Endothelial cell of umbilical vein (primary cell): Measurements from ENCODE around the gene GMPR2. TPM values are rescaled to one million over a fixed set of nuclear protein-coding genes. Genes with fewer than 3 reads are reported as not detected.

ENCODE experiments used
- BruUV-seq: library from RNA; stranded (reverse); fragments of 400-500 nt; replicated peaks from 2 replicates; lab custom pipeline; 2021; lab: Mats Ljungman, UMichigan
- CTCF ChIA-PET: fragments of 300-600, 350-600 bp; sonication (Branson Sonifier 250); formaldehyde crosslinking; loops from one replicate; lab custom pipeline; 2021; ENCODE audit warnings: antibody characterized with exemption, inconsistent platforms; lab: Charles Lee
- POLR2A ChIA-PET: fragments of 300-600, 350-600 bp; sonication (Branson Sonifier 250); formaldehyde crosslinking; loops from one replicate; lab custom pipeline; 2021; ENCODE audit warnings: antibody characterized with exemption, inconsistent platforms; lab: Charles Lee
- DNase-seq: peaks from one replicate; pipeline ENCODE4 v3.0.0-alpha.2; 2011; ENCODE audit warnings: low read depth, low spot score
- FAIRE-seq: peaks from 2 replicates; lab custom pipeline; 2011; peaks lifted over from hg19 to GRCh38; lab: Jason Lieb, UNC
- H2AFZ ChIP-seq: 2 replicates; pipeline ENCODE4 v1.6.0; 2012; ENCODE audit warnings: low read depth, low read length, control low read depth, inconsistent platforms
- H3K27ac ChIP-seq: 2 replicates; pipeline ENCODE4 v1.5.1; 2011; ENCODE audit warnings: low read depth, mild to moderate bottlenecking, control low read depth, low read length, moderate library complexity; ENCODE audit not compliant: insufficient read depth
- H3K27me3 ChIP-seq, 2 experiments: 2 replicates each; pipeline versions ENCODE4 v1.6.0 to v1.6.1; 2011; ENCODE audit warnings: low read length in 2 of 2, mixed read lengths in 1 of 2; ENCODE audit not compliant: control insufficient read depth in 2 of 2, insufficient read depth in 2 of 2
- H3K36me3 ChIP-seq, 2 experiments: 2 replicates in 1 of 2; 3 replicates in 1 of 2; pipeline ENCODE4 v1.5.1; 2011; ENCODE audit warnings: low read length in 2 of 2, mild to moderate bottlenecking in 1 of 2, moderate library complexity in 1 of 2; ENCODE audit not compliant: control insufficient read depth in 2 of 2, insufficient read depth in 2 of 2; ENCODE audit errors: extremely low read depth in 1 of 2
- H3K4me1 ChIP-seq: 3 replicates; pipeline ENCODE4 v1.5.1; 2011; ENCODE audit warnings: mild to moderate bottlenecking, low read length; ENCODE audit not compliant: control insufficient read depth, insufficient read depth; ENCODE audit errors: extremely low read depth
- H3K4me2 ChIP-seq: 2 replicates; pipeline ENCODE4 v1.6.1; 2011; ENCODE audit warnings: low read length, control low read depth, mixed read lengths; ENCODE audit not compliant: insufficient read depth
- H3K4me3 ChIP-seq, 3 experiments: fragments of 200-600 bp in 1 of 3; sonication (generic), shearing (Covaris generic) in 1 of 3; replicated peaks in 1 of 3; 2 replicates each; pipeline ENCODE4 v1.5.1; 2011 to 2016; ENCODE audit warnings: control low read depth in 3 of 3, low read length in 3 of 3, mild to moderate bottlenecking in 2 of 3, inconsistent platforms in 1 of 3, low read depth in 1 of 3, moderate library complexity in 1 of 3; ENCODE audit not compliant: insufficient read depth in 1 of 3
- H3K79me2 ChIP-seq: 2 replicates; pipeline ENCODE4 v1.6.0; 2012; ENCODE audit warnings: low read length, inconsistent platforms; ENCODE audit not compliant: control insufficient read depth, insufficient read depth
- H3K9ac ChIP-seq: replicated peaks from 2 replicates; pipeline ENCODE3; 2011; ENCODE audit warnings: low read length, control low read depth; ENCODE audit not compliant: insufficient read depth; ENCODE audit errors: extremely low read depth
- H3K9me1 ChIP-seq: replicated peaks from 3 replicates; pipeline ENCODE4 v1.6.0; 2011; ENCODE audit warnings: mild to moderate bottlenecking, low read length; ENCODE audit not compliant: control insufficient read depth, insufficient read depth; ENCODE audit errors: extremely low read depth
- H3K9me3 ChIP-seq: replicated peaks from 2 replicates; pipeline ENCODE4 v1.5.1; 2012; ENCODE audit warnings: low read length, inconsistent platforms; ENCODE audit not compliant: control insufficient read depth, insufficient read depth
- H4K20me1 ChIP-seq: replicated peaks from 2 replicates; pipeline ENCODE3; 2011; ENCODE audit warnings: mild to moderate bottlenecking, low read length; ENCODE audit not compliant: control insufficient read depth, insufficient read depth; ENCODE audit errors: extremely low read depth
- EZH2 ChIP-seq: IDR thresholded peaks from 2 replicates; pipeline ENCODE4 v1.6.1; 2012; ENCODE audit warnings: borderline replicate concordance, low read depth, mild to moderate bottlenecking, moderate library complexity, low read length, inconsistent platforms; ENCODE audit not compliant: severe bottlenecking
- FOS ChIP-seq: IDR thresholded peaks from 2 replicates; pipeline ENCODE4 v1.6.1; 2011; ENCODE audit warnings: mild to moderate bottlenecking, low read length, moderate library complexity, borderline replicate concordance; ENCODE audit not compliant: insufficient read depth
- GATA2 ChIP-seq: IDR thresholded peaks from 2 replicates; pipeline ENCODE4 v1.7.0; 2011; ENCODE audit warnings: low read depth, mild to moderate bottlenecking, moderate library complexity, mixed read lengths, low read length; ENCODE audit not compliant: insufficient read length, insufficient read depth
- JUN ChIP-seq: IDR thresholded peaks from 2 replicates; pipeline ENCODE4 v1.6.1; 2011; ENCODE audit warnings: borderline replicate concordance, low read depth; ENCODE audit not compliant: insufficient read length, insufficient read depth
- MAX ChIP-seq: IDR thresholded peaks from 2 replicates; pipeline ENCODE4 v1.6.1; 2011; ENCODE audit not compliant: insufficient read depth, insufficient read length
- MYC ChIP-seq: IDR thresholded peaks from one replicate; pipeline ENCODE4 v1.6.1; 2011; ENCODE audit warnings: mild to moderate bottlenecking, low read depth, low read length
- POLR2A ChIP-seq: IDR thresholded peaks from 2 replicates; pipeline ENCODE4 v1.6.1; 2012; ENCODE audit warnings: low read depth, mild to moderate bottlenecking, control low read depth, low read length
- POLR2AphosphoS5 ChIP-seq: IDR thresholded peaks from 2 replicates; pipeline ENCODE4 v1.6.1; 2012; ENCODE audit warnings: low read depth, mild to moderate bottlenecking, control low read depth, low read length, moderate library complexity; ENCODE audit not compliant: insufficient read depth
- dilution Hi-C: fragments of 300-500 bp; cut with MboI; formaldehyde crosslinking; loops from one replicate; pipeline ENCODE4 v1.15.0; 2019; ENCODE audit warnings: low sequenced_read_pairs; ENCODE audit not compliant: extremely low pct_ligation_motif_present
- intact Hi-C: fragments of 100-400 bp; cut with micrococcal nuclease; formaldehyde crosslinking; loops from one replicate; pipeline ENCODE4 v1.10.0; 2022
- polyA plus RNA-seq, 4 experiments: library from polyadenylated mRNA; depleted of rRNA in 3 of 4; stranded (reverse) in 3 of 4; unstranded in 1 of 4; fragments of >200 nt; gene quantifications; 2 replicates each; pipeline versions ENCODE4 v1.2.1 to v1.2.3, GENCODE V29; 2011 to 2012; ENCODE audit warnings: missing spikeins in 1 of 4
- total RNA-seq: library from RNA; stranded (reverse); gene quantifications from 2 replicates; pipeline ENCODE4 v1.2.3, GENCODE V29; 2021
- TF ChIP-seq, protein P1 (sequence below), 2 donors: IDR thresholded peaks; 1 replicate in 1 of 2; 2 replicates in 1 of 2; pipeline ENCODE4 v1.5.1; 2011; ENCODE audit warnings: low read length in 2 of 2, mild to moderate bottlenecking in 2 of 2, moderate library complexity in 2 of 2, control low read depth in 1 of 2, inconsistent platforms in 1 of 2, low read depth in 1 of 2; ENCODE audit not compliant: insufficient read depth in 1 of 2; ENCODE audit errors: extremely low read depth in 1 of 2

GMPR2 gene
- total and polyA plus RNA-seq, 2 donors (not counting 3 experiments of a cell fraction or from before 2014, with no cell fraction given): 58.1 to 61.8 TPM

DNA sequence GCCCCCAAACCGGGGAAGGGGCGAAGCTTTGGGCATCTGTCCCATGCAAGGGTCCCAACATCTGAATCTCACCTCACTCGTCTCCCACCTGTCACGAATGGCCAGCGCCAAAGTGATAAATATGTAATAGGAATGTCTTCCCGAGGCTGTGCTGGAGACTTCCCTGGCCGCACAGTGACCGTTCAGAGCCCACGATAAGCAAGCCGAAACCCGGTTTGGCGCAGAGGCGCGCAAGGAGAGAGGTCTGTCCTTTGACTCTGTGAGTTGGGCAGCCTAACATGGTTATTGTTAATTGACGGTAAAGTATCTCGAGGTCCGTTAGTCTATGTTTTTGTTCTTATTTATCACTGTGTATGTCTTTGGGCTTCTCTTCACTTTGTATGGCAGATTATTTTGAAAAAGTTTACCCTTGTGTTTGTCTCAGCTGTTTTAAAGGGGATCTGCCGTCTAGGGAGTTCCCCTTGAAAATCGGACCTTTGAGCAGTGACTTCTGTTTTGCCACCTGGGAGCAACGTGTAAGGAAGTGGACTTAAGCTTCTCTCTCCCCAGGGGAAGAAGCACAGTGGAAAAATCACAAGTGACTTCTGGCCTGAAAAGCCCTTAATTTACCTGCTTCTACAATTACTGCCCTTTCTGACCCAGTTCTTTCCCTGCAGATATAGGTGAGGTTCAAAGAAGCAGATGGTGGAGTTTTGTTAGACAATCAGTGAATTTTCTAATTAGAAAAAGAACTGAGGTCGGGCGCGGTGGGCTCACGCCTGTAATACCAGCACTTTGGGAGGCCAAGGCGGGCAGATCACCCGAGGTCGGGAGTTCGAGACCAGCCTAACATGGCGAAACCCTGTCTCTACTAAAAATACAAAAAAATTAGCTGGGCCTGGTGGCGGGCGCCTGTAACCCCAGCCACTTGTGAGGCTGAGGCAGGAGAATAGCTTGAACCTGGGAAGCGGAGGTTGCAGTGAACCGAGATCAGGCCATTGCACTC, 36.4 kb upstream of the GMPR2 start:
- TF ChIP-seq POLR2A (no peak), MYC (no peak), JUN (no peak), GATA2 (no peak), POLR2AphosphoS5 (no peak), MAX (no peak), FOS (no peak), EZH2 (no peak)
- TF ChIP-seq, protein P1, sequence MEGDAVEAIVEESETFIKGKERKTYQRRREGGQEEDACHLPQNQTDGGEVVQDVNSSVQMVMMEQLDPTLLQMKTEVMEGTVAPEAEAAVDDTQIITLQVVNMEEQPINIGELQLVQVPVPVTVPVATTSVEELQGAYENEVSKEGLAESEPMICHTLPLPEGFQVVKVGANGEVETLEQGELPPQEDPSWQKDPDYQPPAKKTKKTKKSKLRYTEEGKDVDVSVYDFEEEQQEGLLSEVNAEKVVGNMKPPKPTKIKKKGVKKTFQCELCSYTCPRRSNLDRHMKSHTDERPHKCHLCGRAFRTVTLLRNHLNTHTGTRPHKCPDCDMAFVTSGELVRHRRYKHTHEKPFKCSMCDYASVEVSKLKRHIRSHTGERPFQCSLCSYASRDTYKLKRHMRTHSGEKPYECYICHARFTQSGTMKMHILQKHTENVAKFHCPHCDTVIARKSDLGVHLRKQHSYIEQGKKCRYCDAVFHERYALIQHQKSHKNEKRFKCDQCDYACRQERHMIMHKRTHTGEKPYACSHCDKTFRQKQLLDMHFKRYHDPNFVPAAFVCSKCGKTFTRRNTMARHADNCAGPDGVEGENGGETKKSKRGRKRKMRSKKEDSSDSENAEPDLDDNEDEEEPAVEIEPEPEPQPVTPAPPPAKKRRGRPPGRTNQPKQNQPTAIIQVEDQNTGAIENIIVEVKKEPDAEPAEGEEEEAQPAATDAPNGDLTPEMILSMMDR (IDR thresholded peaks at IDR 0.05; ENCODE audit: extremely low read depth in 1 of 2, insufficient read depth in 1 of 2, low read depth in 1 of 2, low read length in 2 of 2): no peak
- CTCF ChIA-PET: interaction anchor here (1.0 to 3.9 kb wide), 11 partner anchors 13 to 236 kb away, joined by 3 to 19 read pairs (median 6); partner anchors contain the start of genes CHMP4A, CIDEB, IRF9 and LTB4R
- POLR2A ChIA-PET: interaction anchor here (0.7 to 1.8 kb wide), 7 partner anchors 9 to 552 kb away, joined by 3 to 14 read pairs (median 5); partner anchors contain the start of genes CHMP4A, PSME2, RNF31 and TINF2
- intact Hi-C loops (loop anchor here (1.0 kb wide), 1 partner anchor 46 kb away; the partner anchor contains the start of gene TINF2), dilution Hi-C loops (no loop called here)
- peak overlapping the region; percentile 94 for H3K9ac ChIP-seq
- H3K4me1 ChIP-seq: peaks cover 16% of the 10 kb centered on the region
- no peaks in the 10 kb centered on the region for H3K9me3 ChIP-seq
- BruUV-seq: TSS peak; percentile 69
- H3K4me2 ChIP-seq: peak overlapping the region; percentile 90
- H2AFZ ChIP-seq: peak overlapping the region; percentile 30
- peak; percentile 39 for DNase-seq
- H3K36me3 ChIP-seq: peaks cover 5 to 12% of the 10 kb centered on the region in 2 experiments
- H3K79me2 ChIP-seq: peaks cover 35% of the 10 kb centered on the region
- peak overlapping the region; percentile 93 for H3K27ac ChIP-seq
- no peaks in the 10 kb centered on the region for H4K20me1 ChIP-seq
- no peaks in the 10 kb centered on the region for H3K9me1 ChIP-seq
- H3K27me3 ChIP-seq: no peaks in the 10 kb centered on the region
- H3K4me3 ChIP-seq: peak overlapping the region; percentile 36 to 82 (median 69)
- FAIRE-seq: peak; percentile 73
